Glomerular endothelial cell (primary cell): ENCODE results near the gene TSNAX. TPM values are rescaled to one million over a fixed set of nuclear protein-coding genes. Genes with fewer than 3 reads are reported as not detected.
"Not testable (repeated sequence)": the region's sequence is repeated elsewhere in the genome, so short reads cannot be mapped to it uniquely, and the experiment has no call there.

Experiments
- DNase-seq: peaks from one replicate; pipeline ENCODE4 v3.0.0-alpha.2; 2011; ENCODE audit warnings: low read depth, low spot score; ENCODE audit errors: extremely low read depth
- total RNA-seq: library from RNA; depleted of rRNA; stranded (reverse); fragments of >200 nt; gene quantifications from 2 replicates; pipeline ENCODE4 v1.2.3, GENCODE V29; 2015

Gene TSNAX
- total RNA-seq, 1 donor from 2014 or later = 24.5 TPM

GRCh38 chr1:231557898-231558707 lies 29.6 kb downstream of the TSNAX start:
- DNase-seq = no peak

- no peak for DNase-seq
Measured at GRCh38 chr1:231558708-231559185, 30.3 kb downstream of the TSNAX start.

GRCh38 chr1:231561647-231562383 lies 33.3 kb downstream of the TSNAX start:
- DNase-seq = no peak

- DNase-seq = no peak
Measured at GRCh38 chr1:231563247-231563646, 34.8 kb downstream of the TSNAX start.

GRCh38 chr1:231564373-231564772 lies 35.9 kb downstream of the TSNAX start:
- DNase-seq = no peak

GRCh38 chr1:231566496-231566895 lies 38.0 kb downstream of the TSNAX start:
- no peak for DNase-seq

GRCh38 chr1:231570262-231570661 lies 41.8 kb downstream of the TSNAX start:
- not testable (repeated sequence) for DNase-seq

GRCh38 chr1:231571904-231572303 lies 43.4 kb downstream of the TSNAX start:
- DNase-seq = peak; percentile 81

- DNase-seq = no peak
Measured at GRCh38 chr1:231575472-231575871, 47.0 kb downstream of the TSNAX start.

GRCh38 chr1:231576804-231577718 lies 48.6 kb downstream of the TSNAX start:
- no peak for DNase-seq

- DNase-seq = no peak
Measured at GRCh38 chr1:231580874-231581273, 52.4 kb downstream of the TSNAX start.

GRCh38 chr1:231581859-231582258 lies 53.4 kb downstream of the TSNAX start:
- no peak for DNase-seq

GRCh38 chr1:231583376-231583775 lies 54.9 kb downstream of the TSNAX start:
- DNase-seq = no peak

GRCh38 chr1:231584117-231584516 lies 55.6 kb downstream of the TSNAX start:
- peak; percentile 66 for DNase-seq

- DNase-seq = no peak
Measured at GRCh38 chr1:231584921-231585320, 56.5 kb downstream of the TSNAX start.

- DNase-seq = peak; percentile 60
Measured at GRCh38 chr1:231590453-231591198, 62.2 kb downstream of the TSNAX start.

GRCh38 chr1:231591466-231591865 lies 63.0 kb downstream of the TSNAX start:
- DNase-seq = no peak

- DNase-seq = no peak
Measured at GRCh38 chr1:231592809-231593208, 64.3 kb downstream of the TSNAX start.

- not testable (repeated sequence) for DNase-seq
Measured at GRCh38 chr1:231593264-231593663, 64.8 kb downstream of the TSNAX start.

GRCh38 chr1:231594123-231594522 lies 65.7 kb downstream of the TSNAX start:
- no peak for DNase-seq
